ENCODE measurements around the gene TTYH2. TPM values are rescaled to one million over a fixed set of nuclear protein-coding genes. Genes with fewer than 3 reads are reported as not detected.
"Not testable (repeated sequence)": the region's sequence is repeated elsewhere in the genome, so short reads cannot be mapped to it uniquely, and the experiment has no call there.

Gene TTYH2
- total and polyA plus RNA-seq, 5 experiments from 2014 or later = 0.57 to 9.6 (median 2.2) TPM

- no peak overlapping the region for H3K27ac Mint-ChIP-seq
- H3K36me3 Mint-ChIP-seq = no peaks in the 10 kb centered on the region
- POLR2A ChIA-PET = no interaction called here
- H3K4me1 Mint-ChIP-seq = no peaks in the 10 kb centered on the region
- peaks cover 4 to 63% (median 36%) of the 10 kb centered on the region in 5 donors for H3K27me3 Mint-ChIP-seq
- no peak overlapping the region for H3K4me3 Mint-ChIP-seq
- no peaks in the 10 kb centered on the region for H3K9me3 Mint-ChIP-seq
- ATAC-seq (no peak), DNase-seq (no peak)
These were observed 30.0 kb upstream of the TTYH2 start for GRCh38 chr17:74183411-74183810.

GRCh38 chr17:74185571-74186185, 27.7 kb upstream of the TTYH2 start:
- H3K4me1 Mint-ChIP-seq = no peaks in the 10 kb centered on the region
- DNase-seq = no peak
- POLR2A ChIA-PET = no interaction called here
- ATAC-seq = no peak
- peaks cover 0 to 4% (median 0%) of the 10 kb centered on the region in 9 donors for H3K9me3 Mint-ChIP-seq
- no peak overlapping the region for H3K27ac Mint-ChIP-seq
- no peaks in the 10 kb centered on the region for H3K36me3 Mint-ChIP-seq
- no peak overlapping the region for H3K4me3 Mint-ChIP-seq
- peaks cover 3 to 43% (median 29%) of the 10 kb centered on the region in 5 donors for H3K27me3 Mint-ChIP-seq

- H3K27me3 Mint-ChIP-seq = peaks cover 3 to 35% (median 28%) of the 10 kb centered on the region in 5 donors
- H3K27ac Mint-ChIP-seq = no peak overlapping the region
- DNase-seq (no peak), ATAC-seq (no peak)
- peaks cover 0 to 4% (median 0%) of the 10 kb centered on the region in 9 donors for H3K9me3 Mint-ChIP-seq
- POLR2A ChIA-PET = no interaction called here
- no peaks in the 10 kb centered on the region for H3K4me1 Mint-ChIP-seq
- no peaks in the 10 kb centered on the region for H3K36me3 Mint-ChIP-seq
- peak overlapping the region in 1 of 10 donors; percentile 59 for H3K4me3 Mint-ChIP-seq
These were observed 26.9 kb upstream of the TTYH2 start for GRCh38 chr17:74186498-74186897.

DNA sequence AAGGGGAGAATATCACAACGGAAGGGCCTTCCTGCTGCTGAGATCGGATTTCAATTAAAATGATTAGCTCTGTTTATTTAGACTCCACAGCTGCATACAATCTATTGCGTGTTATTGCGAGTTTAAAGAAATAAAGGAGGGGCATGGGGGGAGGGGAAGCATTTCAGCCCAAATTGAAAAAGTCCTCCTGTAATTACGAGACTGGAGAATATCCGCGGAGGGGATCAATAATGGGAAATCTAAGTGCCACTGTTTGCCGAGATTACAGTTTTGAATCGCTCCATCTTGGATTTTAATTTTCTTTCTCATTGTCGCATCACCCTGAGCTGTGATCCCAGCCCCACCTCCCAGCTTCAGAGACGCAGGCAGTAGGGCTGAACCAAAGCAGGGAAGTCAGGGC, 25.6 kb upstream of the TTYH2 start:
- ATAC-seq = no peak
- H3K36me3 Mint-ChIP-seq = no peaks in the 10 kb centered on the region
- POLR2A ChIA-PET = interaction anchor here (0.6 kb wide), 1 partner anchor 768 kb away, joined by 4 read pairs; no protein-coding TSS in a partner anchor
- H3K4me1 Mint-ChIP-seq = peaks cover 0 to 1% (median 0%) of the 10 kb centered on the region in 4 donors
- peaks cover 0 to 4% (median 0%) of the 10 kb centered on the region in 9 donors for H3K9me3 Mint-ChIP-seq
- DNase-seq = no peak
- no peak overlapping the region for H3K27ac Mint-ChIP-seq
- no peak overlapping the region for H3K4me3 Mint-ChIP-seq
- peaks cover 4 to 27% (median 23%) of the 10 kb centered on the region in 5 donors for H3K27me3 Mint-ChIP-seq

- peaks cover 7 to 31% (median 19%) of the 10 kb centered on the region in 5 donors for H3K27me3 Mint-ChIP-seq
- H3K4me3 Mint-ChIP-seq, DNase-seq, ATAC-seq, H3K4me1 Mint-ChIP-seq, H3K36me3 Mint-ChIP-seq, H3K27ac Mint-ChIP-seq, H3K9me3 Mint-ChIP-seq, POLR2A ChIA-PET: not testable (repeated sequence)
These were observed 24.7 kb upstream of the TTYH2 start for GRCh38 chr17:74188687-74189086.

DNA sequence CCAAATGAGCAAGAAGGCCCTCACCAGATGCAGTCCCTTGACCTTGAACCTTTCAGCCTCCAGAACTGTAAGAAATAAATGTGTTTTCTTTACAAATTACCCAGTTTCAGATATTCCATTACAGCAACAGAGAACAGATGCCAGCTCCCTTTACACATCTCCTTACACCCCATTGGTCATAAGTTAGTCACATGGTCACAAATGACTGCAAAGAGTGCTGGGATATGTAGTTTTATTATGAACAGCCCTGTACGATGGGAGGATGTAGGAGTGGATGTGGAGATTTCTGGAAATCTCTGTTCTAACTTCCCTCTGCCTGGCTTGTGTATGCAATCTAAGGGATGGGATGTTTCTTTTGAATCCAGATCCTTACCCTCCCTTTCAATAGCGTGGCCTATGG, 23.2 kb upstream of the TTYH2 start:
- ATAC-seq (peak; percentile 65), DNase-seq (peak in 2 of 10 donors; percentile 16 to 22)
- peaks cover 0 to 4% (median 0%) of the 10 kb centered on the region in 9 donors for H3K9me3 Mint-ChIP-seq
- H3K4me1 Mint-ChIP-seq = peaks cover 0 to 9% (median 9%) of the 10 kb centered on the region in 4 donors
- H3K27ac Mint-ChIP-seq = no peak overlapping the region
- no peaks in the 10 kb centered on the region for H3K36me3 Mint-ChIP-seq
- no peak overlapping the region for H3K4me3 Mint-ChIP-seq
- POLR2A ChIA-PET = no interaction called here
- H3K27me3 Mint-ChIP-seq = peaks cover 4 to 37% (median 25%) of the 10 kb centered on the region in 5 donors

GRCh38 chr17:74190807-74191406, 22.5 kb upstream of the TTYH2 start:
- Mint-ChIP-seq H3K27me3 (peaks cover 8 to 39% (median 25%) of the 10 kb centered on the region in 5 donors), H3K4me1 (peaks cover 0 to 10% (median 9%) of the 10 kb centered on the region in 4 donors), H3K4me3 (no peak overlapping the region), H3K36me3 (no peaks in the 10 kb centered on the region), H3K27ac (no peak overlapping the region), H3K9me3 (peaks cover 0 to 4% (median 0%) of the 10 kb centered on the region in 9 donors)
- POLR2A ChIA-PET = interaction anchor here (1.1 kb wide), 1 partner anchor 15 kb away, joined by 6 read pairs; no protein-coding TSS in a partner anchor
- ATAC-seq = no peak
- no peak for DNase-seq

DNA sequence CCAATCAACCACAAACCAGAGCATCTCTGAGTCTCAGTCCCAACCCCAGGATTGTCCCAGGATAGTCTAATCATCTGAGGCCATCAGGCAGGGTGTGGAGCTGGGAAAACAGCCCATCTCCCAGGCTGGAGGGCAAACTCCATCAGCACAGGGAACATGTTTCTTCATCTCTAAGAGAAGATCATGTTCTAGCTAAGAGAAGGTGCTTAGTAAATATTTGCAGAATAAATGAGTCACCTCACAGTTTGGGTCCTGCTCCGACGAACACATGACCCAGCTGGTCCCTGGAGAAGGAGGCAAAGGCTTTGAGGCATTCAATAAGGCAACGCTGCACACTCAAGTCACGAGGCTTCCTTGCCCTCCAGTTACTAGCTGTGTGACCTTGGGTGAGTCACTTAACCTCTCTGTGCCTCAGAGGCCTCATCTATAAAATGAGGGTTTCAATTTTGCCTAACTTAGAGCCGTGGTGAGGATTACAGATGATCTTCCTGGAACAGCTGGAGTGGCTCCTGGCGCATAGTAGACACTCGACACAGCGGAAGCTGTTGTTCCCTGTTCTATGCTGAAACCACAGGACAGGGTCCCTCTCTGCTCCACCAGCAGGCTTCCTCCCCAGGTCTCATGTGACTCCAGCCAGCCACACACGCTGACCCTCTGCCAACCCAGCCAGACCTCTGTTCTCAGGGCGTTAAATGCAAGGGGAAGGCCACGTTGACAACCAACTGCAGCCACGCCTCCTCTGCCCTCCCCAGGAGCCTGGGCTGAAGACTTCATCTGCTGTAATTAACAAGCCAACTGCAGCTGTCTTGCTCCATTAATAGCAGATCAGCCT, 20.2 kb upstream of the TTYH2 start:
- Mint-ChIP-seq H3K36me3 (no peaks in the 10 kb centered on the region), H3K9me3 (peaks cover 0 to 4% (median 0%) of the 10 kb centered on the region in 9 donors), H3K27ac (no peak overlapping the region), H3K4me3 (no peak overlapping the region), H3K4me1 (peaks cover 0 to 10% (median 9%) of the 10 kb centered on the region in 4 donors), H3K27me3 (peaks cover 8 to 35% (median 20%) of the 10 kb centered on the region in 5 donors)
- DNase-seq (no peak), ATAC-seq (no peak)
- POLR2A ChIA-PET = no interaction called here

GRCh38 chr17:74194682-74195081, 18.7 kb upstream of the TTYH2 start:
- H3K4me1 Mint-ChIP-seq = peaks cover 1 to 12% (median 12%) of the 10 kb centered on the region in 4 donors
- H3K9me3 Mint-ChIP-seq = peaks cover 0 to 4% (median 0%) of the 10 kb centered on the region in 9 donors
- ATAC-seq (no peak), DNase-seq (no peak)
- H3K27ac Mint-ChIP-seq = peak overlapping the region in 4 of 10 donors; percentile 40 to 71 (median 54)
- no peak overlapping the region for H3K4me3 Mint-ChIP-seq
- H3K36me3 Mint-ChIP-seq = no peaks in the 10 kb centered on the region
- POLR2A ChIA-PET = no interaction called here
- peaks cover 6 to 41% (median 21%) of the 10 kb centered on the region in 5 donors for H3K27me3 Mint-ChIP-seq

DNA sequence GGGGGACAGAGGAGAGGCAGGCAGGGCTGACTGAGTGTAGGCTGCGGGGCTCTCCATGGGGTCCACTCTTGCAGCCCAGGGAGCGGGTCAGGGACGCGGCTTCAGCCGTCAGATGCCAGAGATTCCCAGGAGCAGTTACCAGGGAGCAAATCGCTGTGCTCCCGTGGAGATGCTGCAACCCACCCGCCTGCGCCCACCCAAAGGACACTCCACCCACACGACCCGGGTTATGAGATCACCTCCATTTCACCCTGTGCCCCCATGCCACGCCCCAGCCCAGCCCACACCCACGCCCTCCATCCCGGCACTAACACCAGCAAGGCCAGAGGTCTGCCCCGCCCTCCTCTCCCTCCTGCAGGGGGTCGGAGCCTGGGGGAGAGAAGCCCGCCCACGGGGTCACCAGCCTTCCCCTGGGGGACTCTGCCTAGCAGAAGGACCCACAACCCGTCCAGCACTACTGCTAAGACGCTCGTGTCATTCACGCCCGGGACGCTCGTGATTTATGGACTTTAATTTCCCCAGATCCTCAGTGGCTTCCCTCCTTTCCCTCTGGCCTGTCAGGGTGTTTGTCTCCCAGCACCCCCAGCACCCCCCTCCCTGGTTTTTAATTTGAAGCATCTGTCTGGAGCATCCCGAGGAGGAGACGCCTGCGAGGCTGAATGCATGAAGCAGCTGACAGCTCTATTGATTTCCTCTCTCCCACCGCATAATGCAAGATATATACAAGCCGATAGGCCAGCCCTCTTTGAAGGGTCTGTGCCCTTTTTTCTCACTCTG, 16.6 kb upstream of the TTYH2 start:
- H3K4me1 Mint-ChIP-seq = peaks cover 2 to 16% (median 14%) of the 10 kb centered on the region in 4 donors
- no peak for DNase-seq
- peaks cover 9 to 58% (median 23%) of the 10 kb centered on the region in 5 donors for H3K27me3 Mint-ChIP-seq
- ATAC-seq = no peak
- H3K4me3 Mint-ChIP-seq = no peak overlapping the region
- no peaks in the 10 kb centered on the region for H3K36me3 Mint-ChIP-seq
- H3K27ac Mint-ChIP-seq = no peak overlapping the region
- no peaks in the 10 kb centered on the region for H3K9me3 Mint-ChIP-seq
- POLR2A ChIA-PET = no interaction called here

DNA sequence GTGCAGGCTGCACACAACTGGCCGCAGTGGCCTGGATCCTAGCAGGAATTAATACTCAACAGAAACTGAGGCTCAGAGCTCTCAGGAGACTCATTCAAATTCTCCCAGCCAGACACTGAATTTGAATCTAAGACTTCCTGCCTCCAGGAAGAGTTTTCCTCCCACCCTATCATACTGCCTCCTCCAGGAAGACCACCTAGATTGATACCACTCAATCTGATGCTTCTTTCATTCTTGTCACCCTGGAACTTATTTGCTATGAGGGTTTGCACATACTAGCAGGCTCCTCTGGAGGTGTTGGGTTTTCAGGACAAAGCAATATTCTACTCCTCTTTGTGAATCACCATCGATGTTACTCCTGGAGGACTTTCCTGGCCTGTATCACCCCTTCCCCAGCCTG, 15.6 kb upstream of the TTYH2 start:
- H3K4me1 Mint-ChIP-seq = peaks cover 2 to 16% (median 14%) of the 10 kb centered on the region in 4 donors
- peaks cover 9 to 67% (median 23%) of the 10 kb centered on the region in 5 donors for H3K27me3 Mint-ChIP-seq
- DNase-seq (no peak), ATAC-seq (no peak)
- POLR2A ChIA-PET = no interaction called here
- H3K27ac Mint-ChIP-seq = no peak overlapping the region
- no peak overlapping the region for H3K4me3 Mint-ChIP-seq
- H3K9me3 Mint-ChIP-seq = no peaks in the 10 kb centered on the region
- no peaks in the 10 kb centered on the region for H3K36me3 Mint-ChIP-seq

DNA sequence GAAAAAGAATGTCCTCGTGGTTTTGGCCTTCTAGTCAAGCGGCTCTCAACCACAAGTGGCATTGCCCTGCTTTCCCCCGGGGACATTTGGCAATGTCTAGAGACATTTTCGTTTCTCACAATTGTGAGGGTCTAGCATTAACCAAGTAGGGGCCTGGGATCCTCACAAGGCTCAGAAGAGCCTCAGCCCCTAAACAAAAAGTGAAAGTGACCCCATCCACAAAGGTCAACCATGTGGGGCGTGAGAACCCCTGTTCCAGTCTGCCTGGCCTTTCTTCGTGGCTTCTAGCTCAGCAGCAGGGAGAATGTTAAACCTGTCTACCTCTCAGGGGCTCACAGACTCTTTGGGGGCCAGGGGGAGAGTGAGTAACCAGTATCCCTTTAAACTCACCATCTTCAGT, 14.7 kb upstream of the TTYH2 start:
- H3K27me3 Mint-ChIP-seq = peaks cover 9 to 67% (median 23%) of the 10 kb centered on the region in 5 donors

More for the DNA sequence above, 14.7 kb upstream of the TTYH2 start:
- Mint-ChIP-seq H3K27ac (no peak overlapping the region), H3K9me3 (no peaks in the 10 kb centered on the region), H3K4me1 (peaks cover 10 to 25% (median 19%) of the 10 kb centered on the region in 4 donors), H3K36me3 (peaks cover 3% of the 10 kb centered on the region in 3 donors), H3K4me3 (no peak overlapping the region)
- DNase-seq (no peak), ATAC-seq (no peak)
- POLR2A ChIA-PET = no interaction called here
